Common myeloid progenitor, CD34-positive (primary cell): Measurements from ENCODE around the gene MAZ.
"Not testable (repeated sequence)": the region's sequence is repeated elsewhere in the genome, so short reads cannot be mapped to it uniquely, and the experiment has no call there.

Source experiments
- CTCF ChIA-PET: fragments of 350-600 bp; sonication (Branson Sonifier 250); formaldehyde crosslinking; loops from one replicate; lab custom pipeline; 2021; ENCODE audit warnings: antibody characterized with exemption; lab: Charles Lee
- POLR2A ChIA-PET: fragments of 350-600 bp; sonication (Branson Sonifier 250); formaldehyde crosslinking; loops from one replicate; lab custom pipeline; 2021; ENCODE audit warnings: antibody characterized with exemption; lab: Charles Lee
- DNase-seq, 3 donors: peaks; one replicate each; pipeline versions ENCODE4 v3.0.0 to v3.0.0-alpha.2; 2013
- H3K27ac ChIP-seq, 2 experiments: 1 replicate in 1 of 2; 2 replicates in 1 of 2; pipeline ENCODE4 v1.7.0; 2013; ENCODE audit warnings: inconsistent platforms in 2 of 2, low read length in 2 of 2, mild to moderate bottlenecking in 2 of 2, low read depth in 1 of 2, moderate library complexity in 1 of 2; ENCODE audit not compliant: severe bottlenecking in 2 of 2, insufficient read depth in 1 of 2, poor library complexity in 1 of 2
- H3K27me3 ChIP-seq, 5 experiments: replicated peaks in 2 of 5; 1 replicate in 3 of 5; 2 replicates in 2 of 5; pipeline versions ENCODE4 v1.6.1 to v1.7.0; 2013; ENCODE audit warnings: low read length in 4 of 5, mild to moderate bottlenecking in 2 of 5, moderate library complexity in 2 of 5, inconsistent platforms in 1 of 5; ENCODE audit not compliant: insufficient read depth in 5 of 5, control insufficient read depth in 4 of 5
- H3K36me3 ChIP-seq, 4 experiments: 1 replicate in 2 of 4; 2 replicates in 2 of 4; pipeline versions ENCODE4 v1.6.1 to v1.7.0; 2013; ENCODE audit warnings: low read length in 3 of 4, control low read depth in 1 of 4, mild to moderate bottlenecking in 1 of 4; ENCODE audit not compliant: control insufficient read depth in 4 of 4, insufficient read depth in 4 of 4
- H3K4me1 ChIP-seq, 4 experiments: 1 replicate in 3 of 4; 2 replicates in 1 of 4; pipeline versions ENCODE4 v1.6.1 to v1.7.1; 2013; ENCODE audit warnings: low read length in 3 of 4, mild to moderate bottlenecking in 3 of 4, control low read depth in 1 of 4, inconsistent platforms in 1 of 4, moderate library complexity in 1 of 4; ENCODE audit not compliant: control insufficient read depth in 4 of 4, insufficient read depth in 4 of 4; ENCODE audit errors: control extremely low read depth in 1 of 4
- H3K4me3 ChIP-seq, 7 experiments: 1 replicate in 4 of 7; 2 replicates in 3 of 7; pipeline versions ENCODE4 v1.5.1 to v1.7.0; 2013; ENCODE audit warnings: mild to moderate bottlenecking in 7 of 7, low read length in 6 of 7, moderate library complexity in 6 of 7, inconsistent platforms in 2 of 7, low read depth in 2 of 7, control low read depth in 1 of 7; ENCODE audit not compliant: insufficient read depth in 4 of 7, control insufficient read depth in 1 of 7; ENCODE audit errors: extremely low read depth in 1 of 7
- H3K9me3 ChIP-seq, 5 experiments: 1 replicate in 4 of 5; 2 replicates in 1 of 5; pipeline versions ENCODE4 v1.6.1 to v1.7.1; 2013; ENCODE audit warnings: low read length in 4 of 5, mild to moderate bottlenecking in 2 of 5, inconsistent platforms in 1 of 5, low read depth in 1 of 5, moderate library complexity in 1 of 5; ENCODE audit not compliant: control insufficient read depth in 4 of 5, insufficient read depth in 2 of 5; ENCODE audit errors: control extremely low read depth in 1 of 5
- WGBS: methylation state at CpG from one replicate; pipeline ENCODE4 v1.1.5; 2013; ENCODE audit not compliant: insufficient coverage; 5-methylcytosine and 5-hydroxymethylcytosine counted together

Gene MAZ

DNA sequence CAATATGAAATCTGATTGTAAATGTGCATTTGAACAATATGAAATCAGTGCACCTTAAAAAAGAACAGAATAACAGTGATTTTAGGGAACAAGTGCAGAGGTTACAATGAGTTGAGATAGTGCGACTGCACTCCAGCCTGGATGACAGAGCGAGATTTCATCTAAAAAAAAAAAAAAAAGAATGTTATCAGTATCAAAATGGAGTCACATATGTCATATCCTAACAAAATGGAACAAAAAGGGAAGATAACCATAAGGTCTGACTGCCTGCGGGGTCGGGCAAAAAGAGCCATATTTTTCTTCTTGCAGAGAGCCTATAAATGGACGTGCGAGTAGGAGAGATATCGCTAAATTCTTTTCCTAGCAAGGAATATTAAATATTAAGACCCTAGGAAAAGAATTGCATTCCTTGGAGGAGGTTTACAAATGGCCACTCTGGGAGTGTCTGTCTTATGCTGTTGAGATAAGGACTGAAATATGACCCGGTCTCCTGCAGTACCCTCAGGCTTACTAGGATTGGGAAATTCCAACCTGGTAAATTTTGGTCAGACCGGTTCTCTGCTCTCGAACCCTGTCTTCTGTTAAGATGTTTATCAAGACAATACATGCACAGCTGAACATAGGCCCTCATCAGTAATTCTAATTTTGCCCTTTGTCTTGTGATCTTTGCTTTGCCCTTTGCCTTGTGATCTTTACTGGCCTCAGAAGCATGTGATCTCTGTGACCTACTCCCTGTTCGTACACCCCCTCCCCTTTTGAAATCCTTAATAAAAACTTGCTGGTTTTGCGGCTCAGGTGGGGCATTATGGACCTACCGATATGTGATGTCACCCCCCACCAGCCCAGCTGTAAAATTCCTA lies 23.0 kb upstream of the MAZ start:
- DNase-seq, H3K27ac ChIP-seq, H3K9me3 ChIP-seq, H3K4me3 ChIP-seq, H3K36me3 ChIP-seq, H3K27me3 ChIP-seq: not testable (repeated sequence)
- CTCF ChIA-PET, result interaction anchor here (0.7 to 2.9 kb wide), 8 partner anchors 8 to 83 kb away, joined by 3 to 14 read pairs (median 6); no protein-coding TSS in a partner anchor
- POLR2A ChIA-PET, result interaction anchor here (1.0 kb wide), 1 partner anchor 37 kb away, joined by 3 read pairs; the partner anchor contains the start of gene C16orf54
- WGBS, result 100% methylated on average over 10 of the region's 13 CpGs
- H3K4me1 ChIP-seq, result peaks cover 0 to 10% (median 5%) of the 10 kb centered on the region in 4 experiments

- peak in 2 of 3 donors; percentile 33 to 48 for DNase-seq
- Histone ChIP-seq H3K4me3 (no peak overlapping the region), H3K27ac (no peak overlapping the region), H3K27me3 (no peaks in the 10 kb centered on the region), H3K36me3 (no peaks in the 10 kb centered on the region), H3K9me3 (no peaks in the 10 kb centered on the region), H3K4me1 (peaks cover 0 to 10% (median 5%) of the 10 kb centered on the region in 4 experiments)
- WGBS, result no CpG with 5 or more reads among the region's 2 CpGs
- ChIA-PET CTCF (interaction anchor here (0.7 to 2.9 kb wide), 16 partner anchors 8 to 84 kb away, joined by 3 to 14 read pairs (median 6); no protein-coding TSS in a partner anchor), POLR2A (interaction anchor here (0.6 to 1.2 kb wide), 3 partner anchors 27 to 38 kb away, joined by 3 read pairs; partner anchors contain the start of gene C16orf54)
These were observed 22.2 kb upstream of the MAZ start for GRCh38 chr16:29784157-29784556.

- Histone ChIP-seq H3K27ac (no peak overlapping the region), H3K4me3 (peak overlapping the region in 3 of 7 experiments; percentile 35 to 48 (median 39)), H3K27me3 (no peaks in the 10 kb centered on the region), H3K9me3 (no peaks in the 10 kb centered on the region), H3K4me1 (peaks cover 1 to 16% (median 8%) of the 10 kb centered on the region in 4 experiments), H3K36me3 (no peaks in the 10 kb centered on the region)
- POLR2A ChIA-PET, result interaction anchor here (1.1 to 1.2 kb wide), 2 partner anchors 39 to 56 kb away, joined by 3 to 4 read pairs; no protein-coding TSS in a partner anchor
- 13% methylated on average over 17 of the region's 38 CpGs for WGBS
- DNase-seq, result peak; percentile 46 to 65 (median 64)
- CTCF ChIA-PET, result interaction anchor here (0.9 to 2.9 kb wide), 21 partner anchors 9 to 85 kb away, joined by 3 to 14 read pairs (median 5); partner anchors contain the start of gene PAGR1
These were observed 21.3 kb upstream of the MAZ start for GRCh38 chr16:29784901-29785500.

GRCh38 chr16:29787155-29787554 lies 19.2 kb upstream of the MAZ start:
- 100% methylated on average over 4 of the region's 4 CpGs for WGBS
- H3K27ac ChIP-seq, DNase-seq, H3K4me3 ChIP-seq, H3K36me3 ChIP-seq, H3K9me3 ChIP-seq, POLR2A ChIA-PET, H3K27me3 ChIP-seq: not testable (repeated sequence)
- peaks cover 11 to 29% (median 21%) of the 10 kb centered on the region in 4 experiments for H3K4me1 ChIP-seq
- CTCF ChIA-PET, result interaction anchor here (0.7 to 1.3 kb wide), 2 partner anchors 17 to 40 kb away, joined by 3 read pairs; no protein-coding TSS in a partner anchor

DNA sequence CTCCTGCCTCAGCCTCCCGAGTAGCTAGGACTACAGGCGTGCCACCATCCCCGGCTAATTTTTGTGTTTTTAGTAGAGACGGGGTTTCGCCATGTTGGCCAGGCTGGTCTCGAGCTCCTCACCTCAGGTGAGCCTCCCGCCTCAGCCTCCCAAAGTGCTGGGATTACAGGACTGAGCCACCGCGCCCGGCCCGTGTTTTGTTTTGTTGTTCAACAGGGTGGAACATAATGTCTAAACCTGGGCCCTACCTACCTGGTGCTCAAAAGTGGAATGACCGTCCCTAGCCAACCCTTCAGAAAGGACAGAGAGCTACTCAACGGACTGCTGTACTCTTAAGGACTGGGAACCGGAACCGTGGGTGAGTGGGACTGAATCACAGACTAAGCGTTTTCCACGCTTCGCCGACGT lies 16.6 kb upstream of the MAZ start:
- Histone ChIP-seq H3K4me3 (peak overlapping the region; percentile 39 to 100 (median 83)), H3K27me3 (no peaks in the 10 kb centered on the region), H3K36me3 (peaks cover 0 to 11% (median 0%) of the 10 kb centered on the region in 4 experiments), H3K9me3 (no peaks in the 10 kb centered on the region), H3K4me1 (peaks cover 12 to 36% (median 29%) of the 10 kb centered on the region in 4 experiments), H3K27ac (peak overlapping the region; percentile 66 to 85)
- no peak for DNase-seq
- POLR2A ChIA-PET, result interaction anchor here (1.0 to 1.8 kb wide), 6 partner anchors 12 to 45 kb away, joined by 3 to 10 read pairs (median 5); partner anchors contain the start of genes MAZ and ZG16
- WGBS, result 80% methylated on average over 19 of the region's 20 CpGs
- CTCF ChIA-PET, result interaction anchor here (0.7 to 3.8 kb wide), 16 partner anchors 10 to 90 kb away, joined by 3 to 28 read pairs (median 5); partner anchors contain the start of gene ZG16

DNA sequence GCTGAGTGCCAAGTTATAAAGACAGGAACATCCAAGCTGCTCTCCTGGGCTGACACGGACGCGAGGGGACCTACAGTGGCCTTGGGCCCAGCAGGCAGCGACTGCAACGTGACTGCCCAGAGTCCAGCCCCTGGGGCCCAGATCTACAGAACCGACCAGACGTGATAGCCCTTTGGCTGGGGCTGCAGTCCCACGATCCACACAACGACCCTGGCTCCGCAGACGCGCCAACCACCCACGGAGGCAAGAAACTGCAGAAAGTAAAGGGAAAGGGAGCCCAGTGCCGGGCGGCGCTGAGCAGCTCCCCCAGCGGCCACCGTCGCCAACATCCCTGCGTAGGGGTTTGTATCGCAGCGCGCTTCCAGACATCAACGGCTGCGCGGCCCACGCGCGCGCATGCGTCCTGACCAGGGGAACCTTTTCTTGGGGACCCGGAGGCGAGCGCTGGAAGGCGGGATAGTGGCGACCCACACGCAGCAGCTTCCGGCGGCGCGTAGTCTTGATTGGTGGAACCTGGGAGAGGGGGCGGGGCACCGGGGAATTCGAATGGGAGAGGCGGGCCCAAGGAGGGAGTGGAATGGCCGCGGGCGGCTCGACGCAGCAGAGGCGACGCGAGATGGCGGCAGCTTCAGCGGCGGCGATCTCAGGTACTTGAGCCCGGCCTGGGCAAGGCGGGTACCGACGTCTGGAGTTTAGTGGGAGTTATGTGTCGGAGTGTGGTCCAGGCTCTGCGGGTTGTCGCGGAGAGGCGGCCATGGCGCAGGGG lies 16.0 kb upstream of the MAZ start, which contains the start of gene KIF22:
Gene KIF22 (plus strand): TSS at position 569 of the 766 bp plus-strand sequence. CDS start 9 bp downstream, at position 578.
- peaks cover 12 to 34% (median 26%) of the 10 kb centered on the region in 4 experiments for H3K4me1 ChIP-seq
- CTCF ChIA-PET, result interaction anchor here (0.7 to 3.8 kb wide), 15 partner anchors 13 to 90 kb away, joined by 3 to 28 read pairs (median 5); no protein-coding TSS in a partner anchor
- POLR2A ChIA-PET, result interaction anchor here (1.0 to 1.8 kb wide), 6 partner anchors 12 to 45 kb away, joined by 3 to 10 read pairs (median 5); partner anchors contain the start of genes MAZ and ZG16

More for the DNA sequence above, 16.0 kb upstream of the MAZ start, which contains the start of gene KIF22:
- H3K27ac ChIP-seq, result peak within 1 kb of the TSS; percentile 72 to 86
- peak within 1 kb of the TSS; percentile 83 to 100 (median 97) for H3K4me3 ChIP-seq
- no peaks in the 10 kb centered on the region for H3K27me3 ChIP-seq
- H3K9me3 ChIP-seq, result no peaks in the 10 kb centered on the region
- under 1% methylated on average over 58 of the region's 67 CpGs for WGBS
- peak; percentile 99 to 100 (median 99) for DNase-seq
- peaks cover 0 to 14% (median 0%) of the 10 kb centered on the region in 4 experiments for H3K36me3 ChIP-seq
